22Rv1 (cell line): ENCODE results near the gene S100A3.

ENCODE experiments used
- CTCF ChIP-seq: fragments of 450-650 bp; IDR thresholded peaks from 2 replicates; pipeline ENCODE4 v1.5.1; 2017; ENCODE audit warnings: mild to moderate bottlenecking
- ZFX ChIP-seq: fragments of 450-650 bp; IDR thresholded peaks from 2 replicates; pipeline ENCODE4 v1.6.1; 2017; ENCODE audit warnings: antibody characterized with exemption, borderline replicate concordance

- TF ChIP-seq CTCF = no peak
- no peak for TF ChIP-seq ZFX
Measured at GRCh38 chr1:153598309-153599172, 49.5 kb upstream of the S100A3 start.
